ENCODE results near the gene NUDT5. TPM values are rescaled to one million over a fixed set of nuclear protein-coding genes. Genes with fewer than 3 reads are reported as not detected.

Gene NUDT5
- total RNA-seq, result 63.3 and 65.6 TPM in 2 replicates

DNA sequence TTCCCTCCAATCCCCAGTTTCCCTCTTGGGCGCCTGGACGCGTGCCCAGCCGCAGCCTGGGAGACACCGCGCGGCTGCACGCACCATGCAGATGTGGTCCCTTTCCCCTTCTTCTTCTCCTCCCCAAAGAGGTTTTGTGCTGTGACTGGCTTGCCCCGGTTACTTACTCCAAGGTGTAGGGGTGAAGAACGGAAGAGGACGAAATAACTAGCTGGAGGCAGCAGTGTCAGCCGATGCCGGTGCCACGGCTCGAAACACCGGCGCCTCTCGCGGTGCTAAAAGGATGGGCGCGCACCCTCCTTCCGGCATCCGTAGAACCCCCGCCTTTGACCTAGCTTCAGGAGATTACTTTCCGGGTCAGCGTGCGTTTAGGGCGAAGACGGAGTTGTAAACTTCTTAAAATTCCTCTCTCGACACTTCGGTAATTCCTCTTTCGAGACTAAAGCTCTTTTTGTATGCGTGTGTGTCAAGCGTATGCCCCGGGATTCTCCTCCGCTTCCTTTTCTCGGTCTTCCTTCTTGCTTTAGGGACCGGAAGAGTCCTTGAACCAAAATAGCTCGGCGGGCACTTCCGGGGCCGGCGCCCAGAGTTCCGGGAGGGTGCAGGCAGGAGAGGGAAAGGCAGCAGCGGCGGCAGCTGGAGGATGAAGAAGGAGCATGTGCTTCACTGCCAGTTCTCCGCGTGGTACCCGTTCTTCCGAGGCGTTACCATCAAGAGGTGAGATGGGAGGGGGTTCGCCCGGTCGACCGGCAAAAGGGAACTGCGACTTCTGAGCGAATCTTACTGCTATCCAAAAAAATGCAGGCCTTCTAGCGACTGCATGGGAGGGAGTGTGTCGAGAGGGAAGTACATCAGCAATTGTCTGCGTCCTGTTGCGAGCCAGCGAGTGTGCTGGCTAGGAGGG is at the start of gene NUDT5, which contains the start of gene CDC123:
Gene NUDT5 (minus strand): TSS at position 289 of the 904 bp plus-strand sequence. CDS start 9,600 bp downstream, outside the sequence.
Gene CDC123 (plus strand): TSS at position 586 of the 904 bp plus-strand sequence. CDS start 58 bp downstream, at position 644.

DNA sequence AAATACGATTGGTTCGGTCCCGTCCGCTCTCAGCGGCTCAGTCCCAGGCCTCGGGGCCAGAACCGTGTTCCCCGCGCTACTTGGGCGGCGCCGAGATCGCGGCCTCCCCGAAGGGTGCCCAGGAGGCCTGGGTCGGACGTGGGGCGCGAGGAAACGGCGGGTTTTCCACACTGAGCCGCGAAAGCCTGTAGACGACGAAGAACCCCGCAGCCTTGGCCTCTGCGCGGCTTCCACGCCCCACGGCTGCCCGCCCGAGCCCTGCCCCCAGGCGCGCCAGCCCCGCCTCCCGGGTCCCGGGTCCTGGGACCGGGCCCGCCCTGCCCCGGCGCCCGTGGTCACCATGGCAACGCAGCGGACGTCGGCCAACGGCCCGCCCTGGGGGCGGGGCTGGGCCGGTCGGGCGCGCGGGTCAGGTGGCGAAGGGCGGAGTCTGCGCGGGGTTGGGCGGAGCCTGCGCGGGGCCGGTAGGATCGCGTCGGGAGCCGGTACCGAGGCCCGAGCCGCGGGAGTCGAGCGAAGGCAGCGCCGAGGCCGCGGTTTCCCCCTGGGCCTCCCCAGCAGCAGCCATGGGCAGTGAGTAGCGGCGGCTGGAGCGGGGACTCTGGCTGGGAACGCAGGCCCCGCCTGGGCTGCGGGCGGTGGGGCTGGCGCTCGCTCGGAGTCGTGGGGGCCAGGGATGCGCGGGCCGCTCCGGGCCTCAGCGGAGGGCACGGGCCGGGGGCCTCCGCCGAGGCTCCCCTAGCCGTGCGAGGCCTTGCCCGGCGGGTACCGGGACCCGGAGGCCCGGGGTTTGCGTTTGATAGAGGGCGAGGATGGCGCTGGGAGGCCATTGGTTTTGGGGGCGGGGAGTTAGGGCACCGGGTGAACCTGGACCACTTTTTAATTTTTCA is 66.2 kb downstream of the NUDT5 start, which contains the start of gene SEC61A2:
Gene SEC61A2 (plus strand): TSS at position 456 of the 890 bp plus-strand sequence. CDS start 111 bp downstream, at position 567.

Other genes starting within 250 kb of the NUDT5 start
- 15.0 and 15.2 TPM in 2 replicates for gene UPF2, start 153.1 kb downstream of the NUDT5 start, total RNA-seq
- 20.5 and 30.4 TPM in 2 replicates for gene DHTKD1, start 126.9 kb downstream of the NUDT5 start, total RNA-seq
- gene SEC61A2, start 66.2 kb downstream of the NUDT5 start, total RNA-seq, result 6.0 and 6.6 TPM in 2 replicates
- gene CDC123, start 297 bp upstream of the NUDT5 start, total RNA-seq, result 130 and 165 TPM in 2 replicates
- 6.3 TPM in 2 replicates for gene CAMK1D, start 153.7 kb upstream of the NUDT5 start, total RNA-seq